ENCODE data around the gene CCDC122.
"Not testable (repeated sequence)": the region's sequence is repeated elsewhere in the genome, so short reads cannot be mapped to it uniquely, and the experiment has no call there.

CCDC122 gene

DNA sequence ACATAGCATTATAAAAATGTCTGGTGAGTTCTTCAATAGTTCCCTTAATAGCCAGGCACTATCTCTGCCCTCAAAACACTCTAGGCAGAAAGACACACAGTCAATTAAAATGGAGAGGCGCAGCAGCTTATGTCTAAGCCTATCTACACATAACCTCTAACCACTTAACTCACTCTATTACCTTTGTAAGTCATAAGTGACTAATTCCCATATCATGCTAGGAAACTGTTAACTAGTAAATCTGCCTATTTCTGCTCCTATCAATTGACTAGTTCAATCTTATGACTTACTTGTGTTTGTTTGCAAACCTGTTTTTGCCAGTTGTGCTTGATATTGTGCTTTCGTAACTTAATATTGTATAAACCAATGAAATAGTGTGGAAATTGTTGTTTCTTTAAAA is 3.2 kb downstream of the CCDC122 start:
- DNase-seq = no peak

DNA sequence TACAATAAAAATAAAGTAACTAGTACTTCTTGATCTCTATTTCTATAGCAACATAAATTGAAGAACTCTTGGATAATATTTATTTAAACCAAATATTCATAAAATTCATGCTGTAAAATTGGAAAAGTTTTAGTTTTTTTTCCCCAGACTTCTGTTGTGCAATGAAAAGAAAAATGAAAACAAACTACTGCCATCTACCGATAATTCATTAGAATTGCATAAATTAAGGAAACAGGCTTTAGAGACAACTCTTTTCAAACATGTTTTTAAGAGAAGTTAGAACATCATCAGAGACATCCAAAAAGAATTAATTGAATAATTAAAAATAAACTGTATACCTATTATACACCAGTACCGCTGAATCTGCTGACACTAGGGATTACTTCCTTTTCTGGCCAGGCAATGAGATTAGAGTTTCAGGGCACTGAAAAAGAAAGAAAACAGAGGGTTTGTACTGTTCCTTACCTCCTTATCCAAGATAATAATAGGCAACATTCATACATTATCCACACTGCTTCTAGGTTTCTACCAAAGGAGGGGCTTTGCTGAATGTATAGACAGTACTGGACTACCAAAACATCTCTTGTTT is 4.9 kb downstream of the CCDC122 start:
- DNase-seq = no peak

DNA sequence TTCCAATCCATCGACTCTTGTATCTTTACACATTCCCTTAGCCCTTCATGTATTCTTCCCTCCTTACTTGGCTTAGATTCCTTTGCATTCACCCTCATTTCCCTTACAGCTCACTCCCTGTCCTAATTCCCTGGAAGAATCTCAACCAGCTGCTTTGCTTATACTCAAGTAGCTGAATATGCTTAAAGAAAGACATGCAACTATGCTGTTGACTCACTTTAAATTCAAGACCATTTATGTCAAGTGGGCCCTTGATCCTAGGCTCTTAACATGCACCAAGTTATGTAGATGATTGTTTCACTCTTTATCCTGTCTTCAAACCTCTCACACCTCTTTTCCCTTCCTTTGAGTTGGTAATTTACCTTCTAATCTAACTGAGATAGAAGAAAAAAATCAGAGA is 7.4 kb downstream of the CCDC122 start:
- no peak for DNase-seq

DNA sequence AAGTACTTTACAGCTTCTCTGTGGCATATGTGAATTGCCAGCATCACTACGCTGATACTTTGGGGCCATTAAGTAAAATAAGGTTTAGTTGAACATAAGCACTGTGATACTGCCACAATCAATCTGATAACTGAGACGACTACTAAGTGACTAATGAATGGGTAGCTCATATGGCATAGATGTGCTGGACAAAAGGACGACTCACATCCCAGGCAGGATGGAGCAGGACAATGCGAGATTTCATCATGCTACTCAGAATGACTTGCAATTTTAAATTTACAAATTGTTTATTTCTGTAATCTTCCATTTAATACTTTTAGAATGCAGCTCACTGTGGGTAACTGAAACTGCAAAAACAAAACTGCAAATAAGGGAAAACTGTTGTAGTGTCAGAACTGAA is 13.6 kb downstream of the CCDC122 start:
- DNase-seq = no peak

DNA sequence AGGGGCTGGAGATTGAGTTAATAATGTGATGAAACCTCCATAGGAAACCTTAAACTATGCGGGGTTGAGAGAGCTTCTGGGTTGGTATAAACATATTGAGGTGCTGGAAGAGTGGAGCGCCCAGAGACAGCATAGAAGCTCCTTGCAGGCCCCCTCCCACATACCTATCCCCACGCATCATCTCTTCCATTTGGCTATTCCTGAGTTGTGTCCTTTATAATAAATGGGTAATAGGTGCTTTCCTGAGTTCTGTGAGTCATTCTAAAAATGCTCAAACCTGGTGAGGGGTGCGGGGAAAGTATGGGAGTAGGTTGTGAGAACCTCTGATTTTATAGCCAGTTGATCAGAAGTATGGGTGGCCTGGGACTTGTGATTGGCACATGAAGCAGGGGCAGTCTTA is 14.6 kb downstream of the CCDC122 start:
- DNase-seq = no peak

DNA sequence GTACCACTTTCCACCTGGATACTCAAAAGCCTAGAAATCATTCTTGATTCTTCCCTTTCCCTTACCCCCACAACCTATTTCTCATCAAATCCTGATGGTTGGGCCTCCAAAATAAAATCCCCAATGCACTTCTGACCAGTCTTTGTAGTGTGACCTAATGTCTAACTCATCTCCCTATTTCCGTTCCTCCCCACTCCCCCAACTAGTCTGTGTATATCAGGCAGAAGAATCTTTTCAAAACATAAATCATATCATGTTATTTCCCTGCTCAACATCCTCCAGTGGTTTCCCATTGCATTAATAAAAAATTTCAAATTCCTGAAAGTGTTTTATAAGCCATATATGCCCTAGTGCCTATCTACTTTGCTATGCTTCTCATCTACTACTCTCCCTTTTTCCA is 17.7 kb downstream of the CCDC122 start:
- no peak for DNase-seq

DNA sequence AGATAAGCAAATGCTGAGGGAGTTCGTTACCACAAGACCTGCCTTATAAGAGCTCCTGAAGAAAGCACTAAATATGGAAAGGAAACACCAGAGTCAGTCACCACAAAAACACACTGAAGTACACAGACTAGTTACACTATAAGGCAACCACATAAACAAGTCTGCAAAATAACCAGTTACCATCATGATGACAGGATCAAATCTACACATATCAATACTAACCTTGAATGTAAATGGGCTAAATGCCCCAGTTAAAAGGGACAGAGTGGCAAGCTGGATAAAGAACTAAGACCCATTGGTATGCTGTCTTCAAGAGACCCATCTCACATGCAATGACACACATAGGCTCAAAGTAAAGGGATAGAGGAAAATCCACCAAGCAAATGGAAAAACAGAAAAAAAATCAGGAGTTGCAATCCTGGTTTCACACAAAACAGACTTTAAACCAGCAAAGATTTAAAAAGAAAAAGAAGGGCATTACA is 26.6 kb downstream of the CCDC122 start:
- DNase-seq = no peak

DNA sequence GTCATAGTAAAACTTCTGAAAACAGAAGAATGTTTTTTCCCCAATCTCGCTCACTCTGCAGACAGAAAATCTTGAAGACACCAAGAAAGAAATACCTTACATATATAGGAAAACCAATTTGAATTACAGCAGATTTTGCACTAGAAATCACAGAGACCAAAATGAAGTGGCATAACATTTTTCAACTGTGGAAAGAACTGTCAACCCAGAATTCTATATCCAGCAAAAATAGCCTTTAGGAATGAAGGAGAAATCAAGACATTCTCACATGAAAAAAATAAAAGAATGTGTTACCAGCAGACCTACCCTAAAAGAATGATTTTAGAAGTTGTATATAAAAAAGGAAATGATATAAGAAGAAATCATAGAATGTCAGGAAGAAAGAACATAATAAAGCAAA is 28.7 kb downstream of the CCDC122 start:
- no peak for DNase-seq

DNA sequence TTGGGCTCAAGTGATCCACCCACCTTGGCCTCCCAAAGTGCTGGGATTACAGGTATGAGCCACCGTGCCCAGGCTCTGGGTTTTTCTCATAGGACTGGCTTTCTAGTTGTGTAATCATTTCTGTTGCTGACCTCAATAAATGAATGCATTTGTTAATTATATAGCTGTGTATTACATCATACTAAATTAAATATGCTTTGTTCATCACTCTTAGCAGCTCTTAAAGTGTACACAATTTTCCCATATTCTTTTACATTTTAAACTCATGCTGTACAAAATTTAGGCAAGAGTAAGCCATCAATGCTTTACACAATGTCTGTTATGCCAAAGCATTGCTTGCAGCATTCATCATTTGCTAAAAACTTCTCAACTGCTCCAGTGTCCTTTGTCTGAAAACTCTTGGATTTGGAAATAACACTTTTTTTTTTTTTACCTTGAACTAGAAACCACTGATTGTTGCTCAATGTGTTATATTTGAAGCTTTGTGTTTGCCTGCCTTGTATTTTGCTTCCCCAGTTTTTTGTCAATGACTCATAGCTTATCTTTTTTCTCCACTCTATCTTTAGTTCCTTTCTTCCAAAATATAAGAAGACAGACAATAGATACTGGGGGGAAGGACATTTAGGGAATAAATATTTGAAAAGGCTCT is 31.4 kb downstream of the CCDC122 start:
- no peak for DNase-seq

DNA sequence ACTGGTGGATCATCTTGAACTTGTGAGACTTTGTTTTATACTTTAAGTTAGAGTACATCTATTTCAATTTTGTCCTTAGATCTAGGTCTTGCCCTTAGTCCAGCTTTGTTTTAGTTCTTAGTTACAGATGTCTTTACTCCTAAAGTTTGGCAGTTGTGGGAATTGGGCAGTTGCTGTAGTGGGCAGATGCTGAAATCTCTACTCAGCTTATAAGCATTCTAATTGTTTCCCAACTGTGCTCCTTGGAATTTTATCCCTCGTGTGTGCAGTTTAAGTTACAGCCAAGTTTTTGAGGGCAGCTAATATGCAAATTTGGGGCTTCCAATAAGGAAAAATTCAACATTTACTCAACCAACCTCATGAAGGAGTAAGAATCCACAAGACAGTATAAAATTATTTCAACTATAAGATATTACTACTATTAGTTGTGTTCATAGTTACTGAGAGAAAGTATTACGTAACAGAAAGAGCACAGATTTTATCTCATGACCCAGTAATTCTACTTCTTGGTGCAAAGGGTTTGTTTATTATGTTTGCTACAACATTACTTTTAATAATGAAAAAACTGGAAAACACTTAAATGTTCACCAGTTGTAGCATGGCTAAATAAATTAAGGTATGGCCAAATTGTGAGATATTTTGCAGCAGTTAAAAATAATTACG is 32.9 kb downstream of the CCDC122 start:
- DNase-seq = no peak

DNA sequence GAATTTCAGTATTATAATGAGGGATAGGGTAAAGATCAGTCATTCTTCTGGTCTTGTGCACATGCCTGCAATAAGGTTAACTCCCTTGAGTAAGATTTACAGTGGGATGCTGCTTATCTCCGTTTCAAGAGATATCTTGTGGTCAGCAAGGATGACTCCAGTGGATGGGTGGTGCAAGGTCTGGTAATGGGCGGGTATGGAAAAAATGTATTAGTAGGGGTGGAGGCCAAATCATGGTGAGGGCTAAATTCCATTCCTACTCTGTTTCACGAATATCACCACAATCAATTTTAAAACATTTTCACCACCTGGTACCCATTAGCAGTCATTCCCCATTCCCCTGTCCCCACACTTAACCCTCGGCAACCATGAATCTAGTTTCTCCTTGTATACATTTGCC is 40.6 kb downstream of the CCDC122 start:
- DNase-seq = no peak

DNA sequence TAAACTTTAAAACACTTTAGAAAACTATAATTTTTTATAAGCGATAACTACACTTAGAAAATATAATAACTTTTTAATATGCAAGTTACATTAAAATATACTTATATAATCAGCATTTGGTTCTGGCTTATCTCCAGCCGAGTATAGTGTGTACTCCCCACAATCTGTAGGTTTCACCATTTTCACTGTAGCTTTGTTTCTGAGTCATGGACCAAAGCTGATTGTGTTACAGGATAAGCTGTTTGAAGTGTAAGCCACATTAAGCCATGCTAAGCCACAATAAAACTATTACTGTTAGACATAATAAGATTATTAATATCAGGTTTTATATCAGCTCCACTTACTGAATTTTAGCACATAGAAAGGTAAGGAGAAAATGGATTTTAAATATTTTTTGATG is 43.8 kb downstream of the CCDC122 start:
- no peak for DNase-seq

DNA sequence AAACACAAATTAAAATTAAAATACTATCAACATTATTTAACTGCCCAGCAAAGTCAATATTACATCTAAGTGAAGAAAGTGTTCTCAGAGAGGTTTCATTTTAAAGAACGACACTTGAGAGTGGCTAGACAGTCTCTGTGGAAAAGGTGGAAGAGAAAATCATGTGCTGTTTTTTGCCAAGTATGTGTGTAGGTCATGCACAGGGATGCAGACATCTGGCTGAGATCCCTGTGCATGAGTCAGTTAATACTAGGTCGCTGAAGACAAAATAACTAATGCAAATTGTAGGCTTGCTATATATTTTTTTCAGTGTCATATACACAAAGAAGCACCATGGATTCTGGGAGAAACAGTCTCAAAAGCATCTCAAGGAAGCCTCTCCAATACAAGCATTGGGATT is 48.5 kb downstream of the CCDC122 start:
- no peak for DNase-seq

DNA sequence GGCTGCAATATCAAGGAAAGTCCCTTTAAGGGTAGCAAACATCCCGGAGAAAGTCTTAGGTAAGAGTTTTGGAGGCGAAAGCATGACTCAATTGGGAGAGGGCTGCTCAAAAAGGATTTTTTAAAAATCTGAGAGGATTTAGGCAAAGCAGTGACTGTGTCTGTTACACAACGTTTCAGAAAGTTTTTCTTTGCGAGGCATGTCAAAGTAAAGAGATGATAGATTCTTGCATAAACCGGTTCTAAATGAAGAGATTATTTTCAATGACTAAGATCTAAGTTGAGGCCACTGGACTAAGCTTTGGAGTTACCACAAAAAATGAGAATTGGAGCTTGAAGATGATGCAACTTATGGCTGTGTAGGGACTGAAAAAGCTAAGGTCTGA is 49.1 kb downstream of the CCDC122 start:
- DNase-seq = no peak

DNA sequence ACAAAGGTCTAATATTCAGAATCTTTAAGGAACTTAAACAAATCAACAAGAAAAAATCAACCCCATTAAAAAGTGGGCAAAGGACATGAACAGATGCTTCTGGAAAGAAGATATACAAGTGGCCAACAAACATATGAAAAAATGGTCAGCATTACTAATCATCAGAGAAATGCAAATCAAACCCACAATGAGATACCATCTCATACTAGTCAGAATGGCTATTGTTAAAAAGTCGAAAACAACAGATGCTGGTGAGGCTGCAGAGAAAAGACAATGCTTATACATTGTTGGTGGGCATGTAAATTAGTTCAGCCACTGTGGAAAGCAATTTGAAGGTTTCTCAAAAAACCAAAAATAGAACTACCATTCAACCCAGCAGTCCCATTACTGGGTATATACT is 54.9 kb downstream of the CCDC122 start:
- DNase-seq = not testable (repeated sequence)

DNA sequence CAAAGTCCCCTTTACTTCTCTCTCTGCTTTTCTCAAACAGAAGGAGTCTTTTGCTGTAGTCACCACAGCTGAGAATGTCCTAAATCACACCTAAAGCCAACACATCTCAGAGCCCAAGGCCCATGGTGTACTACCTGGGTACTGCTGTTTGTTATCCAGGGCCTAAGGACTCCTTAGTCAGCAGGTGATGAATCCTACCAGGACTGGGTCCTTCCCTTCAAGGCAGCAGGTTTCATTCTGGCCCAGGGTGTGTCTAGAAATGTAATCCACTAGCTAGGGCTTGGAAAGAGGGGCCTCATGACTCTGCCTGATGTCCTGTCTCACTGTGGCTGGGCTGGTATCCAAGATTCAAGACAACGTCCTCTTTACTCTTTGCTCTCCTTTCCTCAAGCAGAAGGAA is 56.6 kb downstream of the CCDC122 start:
- DNase-seq = no peak

DNA sequence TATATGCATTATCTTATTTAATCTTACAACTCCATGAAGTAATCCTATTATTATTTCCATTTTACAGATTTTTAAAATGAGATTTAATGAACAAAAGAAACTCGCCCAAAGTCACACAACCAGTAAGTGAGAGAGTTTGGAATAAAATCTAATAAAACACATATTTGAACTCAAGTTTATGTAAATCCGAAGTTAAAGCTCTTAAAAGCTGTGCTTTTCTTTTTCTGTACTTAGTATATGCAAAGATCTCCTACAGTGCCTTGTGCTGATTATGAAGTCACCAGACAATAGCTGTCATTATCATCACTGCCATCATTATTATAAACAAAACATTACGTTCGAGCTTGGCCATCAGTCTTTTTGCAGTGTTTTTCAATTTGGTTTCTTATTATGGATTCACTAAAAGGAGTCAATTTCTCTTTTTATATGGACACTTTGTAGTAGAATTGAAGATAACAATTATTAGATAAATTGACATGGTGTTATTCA is 63.1 kb downstream of the CCDC122 start:
- no peak for DNase-seq

DNA sequence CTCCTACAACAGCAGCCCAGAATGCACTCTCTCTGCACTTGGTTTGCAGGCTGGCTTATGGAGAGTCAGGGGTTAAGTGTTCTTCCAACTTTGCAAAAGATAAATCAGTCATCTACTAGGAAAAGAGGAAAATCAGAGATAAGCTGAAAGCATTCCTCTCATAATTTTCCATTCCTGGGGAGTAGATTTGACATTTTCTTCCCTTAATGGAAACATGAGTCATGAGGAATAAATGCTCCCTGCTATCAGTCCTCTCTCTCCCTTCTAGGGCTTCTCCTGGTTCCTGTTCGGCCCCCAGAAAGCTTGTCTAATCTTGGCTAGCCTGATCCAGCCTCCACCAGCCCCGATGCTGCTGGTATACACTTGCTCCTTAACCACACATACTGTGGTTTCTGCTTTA is 64.3 kb downstream of the CCDC122 start:
- no peak for DNase-seq

DNA sequence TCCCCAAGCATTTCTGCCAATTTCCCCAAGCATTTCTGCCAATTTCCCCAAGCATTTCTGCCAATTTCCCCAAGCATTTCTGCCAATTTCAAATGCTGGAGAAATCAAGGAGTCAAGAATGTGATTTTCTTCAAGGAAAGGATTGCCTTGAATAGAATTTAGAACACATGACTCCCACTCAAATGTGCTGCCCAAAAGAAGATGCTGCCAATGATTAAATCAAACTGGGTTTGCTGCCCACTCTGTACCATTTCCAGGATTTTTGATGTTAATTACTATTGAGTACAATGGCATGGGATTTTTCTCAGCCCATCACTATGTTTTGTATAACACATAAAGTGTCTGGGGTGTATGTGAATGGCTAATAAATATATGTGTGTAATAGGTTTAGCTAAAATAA is 70.9 kb downstream of the CCDC122 start:
- no peak for DNase-seq

DNA sequence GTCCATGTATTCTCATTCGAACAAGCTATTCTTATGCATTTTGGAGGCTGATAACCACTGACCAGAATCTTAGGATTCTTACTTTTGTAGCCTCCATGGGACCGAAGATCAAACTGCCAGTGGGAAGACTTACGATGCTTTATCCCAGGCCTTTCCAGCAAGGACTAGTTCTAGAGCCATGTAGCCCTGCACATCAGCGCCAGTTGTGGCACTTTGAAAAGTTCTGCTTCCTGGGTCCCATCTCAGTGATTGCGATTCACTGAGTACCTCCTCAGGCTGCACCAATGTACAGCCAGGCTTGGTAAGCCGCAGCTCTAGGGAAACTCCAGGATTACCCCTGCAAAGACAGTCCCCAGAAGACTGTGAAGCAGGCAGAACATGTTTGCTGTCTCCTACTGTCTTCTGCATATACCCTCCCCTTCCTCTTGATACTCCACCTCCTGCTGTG is 73.8 kb downstream of the CCDC122 start:
- no peak for DNase-seq

DNA sequence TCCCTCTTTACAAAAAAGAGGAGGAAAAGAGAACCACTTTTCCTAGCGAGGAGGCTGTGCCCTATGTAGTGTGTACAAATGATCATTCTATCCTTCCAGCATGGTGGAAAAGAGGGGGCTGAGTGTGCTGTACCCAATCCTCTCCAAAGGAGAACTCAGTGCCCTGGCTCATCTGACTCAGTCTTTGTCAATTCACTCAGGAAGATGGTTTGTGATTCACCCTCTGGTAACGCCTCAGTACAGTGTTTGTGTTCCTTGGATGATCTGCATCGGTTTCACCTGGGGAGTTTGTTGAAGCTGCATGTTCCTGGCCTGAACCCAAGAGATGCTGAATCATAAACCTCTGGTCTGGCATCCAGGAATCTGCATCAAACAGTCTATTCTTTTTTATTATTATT is 74.5 kb downstream of the CCDC122 start:
- DNase-seq = peak in 4 of 14 donors; percentile 30 to 52 (median 42)

DNA sequence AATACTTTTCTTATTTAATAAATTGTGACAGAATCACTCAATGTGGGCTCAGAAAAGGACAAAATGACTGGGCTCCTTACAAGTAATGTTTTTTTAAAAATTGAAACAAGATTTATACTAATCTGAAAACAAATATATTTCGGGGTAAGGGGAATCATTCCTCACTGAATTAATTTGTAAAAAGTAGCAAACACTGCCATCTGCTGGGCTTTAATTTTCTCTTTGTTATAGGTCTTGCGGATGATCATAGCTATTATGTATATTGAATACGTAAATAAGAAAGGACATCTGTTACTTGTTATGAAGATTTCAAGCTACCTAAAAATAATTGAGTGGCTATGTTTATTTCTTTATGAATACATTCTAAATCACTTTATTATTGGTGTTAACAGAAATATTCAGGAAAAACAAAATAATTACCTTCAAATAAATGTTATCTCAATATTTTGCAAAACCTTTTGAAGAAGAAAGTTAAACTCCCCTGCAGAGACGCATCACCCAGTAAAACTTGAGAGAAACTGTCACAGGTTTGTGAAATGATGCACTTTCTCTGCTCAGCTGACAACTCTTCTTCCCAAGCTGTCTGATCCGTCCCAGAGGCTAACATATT is 75.0 kb downstream of the CCDC122 start:
- peak in 1 of 14 donors; percentile 4 for DNase-seq

DNA sequence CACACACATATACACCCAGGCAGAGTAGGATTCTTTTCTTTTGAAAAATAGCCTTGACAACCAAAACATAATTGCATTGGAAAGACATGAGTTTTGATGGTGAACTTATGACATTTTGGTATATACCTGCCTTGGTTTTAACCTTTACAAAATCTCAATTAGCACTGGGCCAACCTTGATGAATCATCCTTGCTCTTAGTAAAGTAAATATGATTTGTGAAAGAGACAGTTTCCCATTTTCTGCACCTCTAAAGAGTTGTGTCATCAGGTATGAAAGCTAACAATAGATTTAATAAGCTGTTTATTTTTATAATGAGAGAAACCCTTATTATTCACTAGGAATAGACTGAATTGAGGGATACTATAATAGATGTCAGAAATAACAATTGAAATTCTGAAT is 77.0 kb downstream of the CCDC122 start:
- no peak for DNase-seq

DNA sequence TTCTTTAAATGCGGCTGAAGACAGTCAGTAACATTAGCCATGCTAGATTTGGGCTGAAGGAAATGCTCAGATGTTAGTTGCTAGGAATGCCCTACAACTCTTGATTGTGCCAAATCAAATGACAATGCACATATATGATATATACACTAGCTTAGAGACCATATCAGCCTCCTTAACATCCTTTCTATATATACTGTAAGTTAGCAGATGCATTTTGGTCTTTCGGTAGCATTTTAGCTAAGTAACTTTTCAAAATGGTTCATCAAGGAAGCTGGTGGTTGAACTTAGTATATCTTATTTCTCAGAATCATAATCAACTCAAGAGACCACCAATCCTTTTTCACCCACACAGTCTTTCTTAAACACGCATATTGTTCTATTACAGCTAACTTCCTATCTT is 78.7 kb downstream of the CCDC122 start:
- DNase-seq = no peak
